Measurements from ENCODE around the gene AIFM3.
"Not testable (repeated sequence)": the region's sequence is repeated elsewhere in the genome, so short reads cannot be mapped to it uniquely, and the experiment has no call there.

The AIFM3 gene

GRCh38 chr22:20966883-20967696, at the start of gene AIFM3:
AIFM3 (plus strand) TSS chr22:20967255; CDS start chr22:20967945, 690 bp downstream.
- no peak for DNase-seq (ENCODE audit: low spot score)

- DNase-seq (ENCODE audit: low spot score), result no peak
Measured at GRCh38 chr22:20918663-20919218, 48.3 kb upstream of the AIFM3 start.

- no peak for DNase-seq (ENCODE audit: low spot score)
Measured at GRCh38 chr22:20919718-20920117, 47.3 kb upstream of the AIFM3 start.

DNA sequence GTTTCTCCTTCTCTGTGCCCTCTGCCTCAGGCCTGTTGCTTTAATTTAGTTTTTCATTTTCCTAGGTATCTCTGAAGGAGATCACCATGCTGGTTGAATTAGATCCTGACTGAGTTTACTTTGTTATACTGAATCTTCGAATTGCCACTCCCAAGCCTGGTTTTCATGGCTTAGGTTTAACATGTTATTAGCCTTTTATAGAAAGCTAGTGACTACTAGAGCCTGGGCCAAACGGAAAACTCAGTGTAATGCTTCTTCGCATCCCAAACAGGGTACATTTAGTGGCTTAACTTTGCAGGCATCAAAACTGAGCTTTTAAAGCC, 46.2 kb upstream of the AIFM3 start:
- DNase-seq (ENCODE audit: low spot score), result no peak

GRCh38 chr22:20922141-20922751, 44.8 kb upstream of the AIFM3 start:
- no peak for DNase-seq (ENCODE audit: low spot score)

DNA sequence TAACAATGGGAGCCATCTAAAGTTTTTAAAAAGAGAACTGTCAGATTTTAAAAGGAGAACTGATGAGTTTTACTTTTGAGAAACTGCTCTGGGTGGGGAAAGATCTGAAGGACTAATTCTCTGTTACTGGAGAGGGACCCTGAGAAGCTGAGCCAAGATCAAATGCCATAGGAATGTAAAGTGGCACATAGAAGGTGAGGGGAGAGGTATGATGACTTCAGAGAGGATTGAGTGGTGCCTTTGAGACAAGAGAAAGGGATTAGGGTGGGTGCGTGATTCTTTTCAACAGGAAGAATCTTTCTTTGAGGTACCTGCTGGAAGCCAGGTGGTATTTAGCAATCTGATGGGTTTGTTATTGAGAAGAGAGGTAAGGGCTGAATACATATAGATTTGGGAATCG, 40.8 kb upstream of the AIFM3 start:
- no peak for DNase-seq (ENCODE audit: low spot score)

GRCh38 chr22:20927940-20928572, 39.0 kb upstream of the AIFM3 start:
- no peak for DNase-seq (ENCODE audit: low spot score)

DNA sequence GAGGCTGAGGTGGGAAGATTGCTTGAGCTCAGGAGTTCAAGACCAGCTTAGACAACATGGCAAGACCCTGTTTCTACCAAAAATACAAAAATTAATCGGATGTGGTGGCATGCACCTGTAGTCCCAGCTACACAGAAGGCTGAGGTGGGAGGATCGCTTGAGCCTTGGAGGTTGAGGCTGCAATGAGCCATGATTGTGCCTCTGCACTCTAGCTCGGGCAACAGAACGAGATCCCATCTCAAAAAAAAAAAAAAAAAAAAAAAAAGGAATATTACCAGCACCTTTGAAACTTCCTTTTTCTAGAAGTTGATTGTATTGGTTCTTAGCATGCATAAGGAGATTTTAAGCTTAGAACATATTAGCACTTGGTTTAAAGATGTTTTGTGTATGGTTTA, 38.5 kb upstream of the AIFM3 start:
- no peak for DNase-seq (ENCODE audit: low spot score)

GRCh38 chr22:20930004-20930403, 37.1 kb upstream of the AIFM3 start:
- no peak for DNase-seq (ENCODE audit: low spot score)

DNA sequence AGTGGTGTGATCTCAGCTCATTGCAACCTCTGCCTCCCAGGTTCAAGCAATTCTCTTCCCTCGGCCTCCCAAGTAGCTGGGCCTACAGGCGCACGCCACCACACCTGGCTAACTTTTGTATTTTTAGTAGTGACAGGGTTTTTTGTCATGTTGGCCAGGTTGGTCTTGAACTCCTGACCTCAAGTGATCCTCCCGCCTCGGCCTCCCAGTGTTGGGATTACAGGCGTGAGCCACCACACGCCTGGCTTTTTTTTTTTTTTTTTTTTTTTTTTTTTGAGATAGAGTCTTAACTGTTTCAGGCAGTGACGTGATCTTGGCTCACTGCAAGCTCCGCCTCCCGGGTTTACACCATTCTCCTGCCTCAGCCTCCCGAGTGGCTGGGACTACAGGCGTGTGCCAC, 36.6 kb upstream of the AIFM3 start:
- not testable (repeated sequence) for DNase-seq (ENCODE audit: low spot score)

DNA sequence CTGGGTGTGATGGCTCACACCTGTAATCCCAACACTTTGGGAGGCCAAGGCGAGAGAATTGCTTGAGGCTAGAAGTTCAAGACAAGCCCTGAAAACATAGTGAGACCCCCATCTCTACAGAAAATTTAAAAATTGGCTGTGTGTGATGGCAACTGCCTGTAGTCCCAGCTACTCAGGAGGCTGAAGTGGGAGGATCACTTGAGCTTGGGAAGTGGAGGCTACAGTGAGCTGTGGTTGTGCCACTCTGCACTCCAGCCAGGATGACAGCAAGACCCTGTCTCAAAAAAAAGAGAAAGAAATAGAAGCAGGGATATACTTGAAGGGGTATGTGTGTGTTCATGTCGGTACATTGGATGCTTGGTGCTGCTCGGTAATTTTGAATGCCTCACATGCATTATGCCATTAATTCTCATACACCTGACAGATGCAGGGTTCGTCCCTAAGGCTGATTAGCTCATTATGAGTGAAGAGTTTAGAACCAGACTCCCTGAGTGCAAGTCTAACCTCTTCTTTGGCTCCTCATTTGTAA, 35.9 kb upstream of the AIFM3 start:
- DNase-seq (ENCODE audit: low spot score), result no peak

DNA sequence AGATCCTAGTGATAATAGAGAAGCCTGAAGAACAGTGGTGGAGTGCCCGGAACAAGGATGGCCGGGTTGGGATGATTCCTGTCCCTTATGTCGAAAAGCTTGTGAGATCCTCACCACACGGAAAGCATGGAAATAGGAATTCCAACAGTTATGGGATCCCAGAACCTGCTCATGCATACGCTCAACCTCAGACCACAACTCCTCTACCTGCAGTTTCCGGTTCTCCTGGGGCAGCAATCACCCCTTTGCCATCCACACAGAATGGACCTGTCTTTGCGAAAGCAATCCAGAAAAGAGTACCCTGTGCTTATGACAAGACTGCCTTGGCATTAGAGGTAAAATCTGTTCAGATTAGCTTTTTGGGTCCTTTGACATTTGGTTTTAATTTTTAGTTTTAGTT, 33.1 kb upstream of the AIFM3 start:
- no peak for DNase-seq (ENCODE audit: low spot score)

DNA sequence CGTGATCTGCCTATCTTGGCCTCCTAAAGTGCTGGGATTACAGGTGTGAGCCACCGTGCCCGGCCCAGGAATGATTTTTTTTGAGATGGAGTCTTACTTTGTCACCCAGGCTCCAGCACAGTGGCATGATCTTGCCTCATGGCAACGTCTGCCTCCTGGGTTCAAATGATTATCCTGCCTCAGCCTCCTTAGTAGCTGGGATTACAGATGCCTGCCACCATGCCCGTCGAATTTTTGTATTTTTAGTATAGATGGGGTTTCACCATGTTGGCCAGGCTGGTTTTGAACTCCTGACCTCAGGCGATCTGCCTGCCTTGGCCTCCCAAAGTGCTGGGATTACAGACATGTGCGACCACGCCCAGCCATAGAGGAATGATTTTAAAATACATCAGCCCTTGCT, 32.0 kb upstream of the AIFM3 start:
- not testable (repeated sequence) for DNase-seq (ENCODE audit: low spot score)

DNA sequence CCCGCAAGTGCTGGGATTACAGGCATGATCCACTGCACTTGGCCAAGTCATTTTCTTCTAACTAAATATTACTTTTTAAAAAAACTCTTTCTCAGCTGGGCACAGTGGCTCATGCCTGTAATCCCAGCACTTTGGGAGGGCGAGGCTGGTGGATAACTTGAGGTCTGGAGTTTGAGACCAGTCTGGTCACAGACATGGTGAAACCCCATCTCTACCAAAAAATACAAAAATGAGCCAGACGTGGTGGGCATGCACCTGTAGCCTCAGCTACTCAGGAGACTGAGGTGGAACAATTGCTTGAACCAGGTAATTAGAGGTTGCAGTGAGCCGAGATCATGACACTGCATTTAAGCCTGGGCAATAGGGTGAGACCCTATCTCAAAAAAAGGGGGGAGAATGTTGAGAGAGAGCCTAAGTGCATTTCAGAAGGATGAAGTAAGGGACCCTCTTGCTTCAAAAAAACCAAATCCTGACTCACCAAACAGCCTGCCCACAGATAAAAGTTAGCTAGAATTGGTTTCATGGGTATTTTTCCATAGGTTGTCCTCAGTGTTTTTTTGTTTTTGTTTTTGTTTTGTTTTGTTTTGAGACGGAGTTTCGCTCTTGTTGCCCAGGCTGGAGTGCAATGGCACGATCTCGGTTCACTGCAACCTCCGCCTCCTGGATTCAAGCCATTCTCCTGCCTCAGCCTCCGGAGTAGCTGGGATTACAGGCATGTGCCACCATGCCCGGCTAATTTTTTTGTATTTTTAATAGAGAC, 31.1 kb upstream of the AIFM3 start:
- DNase-seq (ENCODE audit: low spot score), result not testable (repeated sequence)

GRCh38 chr22:20937031-20937793, 29.8 kb upstream of the AIFM3 start:
- DNase-seq (ENCODE audit: low spot score), result no peak

- DNase-seq (ENCODE audit: low spot score), result no peak
Measured at GRCh38 chr22:20937794-20938671, 29.0 kb upstream of the AIFM3 start.

GRCh38 chr22:20939457-20940185, 27.4 kb upstream of the AIFM3 start:
- DNase-seq (ENCODE audit: low spot score), result not testable (repeated sequence)

DNA sequence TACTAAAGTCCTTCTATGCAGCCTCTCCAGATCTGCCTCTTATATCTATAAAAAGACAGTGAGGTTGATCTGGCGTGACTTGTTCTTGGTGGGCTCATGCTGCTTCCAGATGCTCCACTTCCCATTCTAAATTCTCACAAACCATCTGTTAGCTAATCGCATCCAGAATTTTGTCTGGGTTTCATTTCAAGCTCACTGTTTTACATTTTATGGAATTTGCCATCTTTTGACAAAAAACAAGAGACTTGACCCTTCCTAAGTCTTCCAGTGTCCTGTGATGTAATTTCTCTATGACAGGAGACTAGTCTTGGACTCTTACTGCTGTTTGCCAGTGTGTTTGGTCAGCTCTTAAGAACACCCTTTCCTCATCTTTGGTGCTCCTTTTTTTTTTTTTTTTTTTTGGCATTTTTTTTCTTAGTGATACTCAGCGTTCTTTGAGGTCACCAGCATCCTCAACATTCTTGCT, 26.8 kb upstream of the AIFM3 start:
- no peak for DNase-seq (ENCODE audit: low spot score)

DNA sequence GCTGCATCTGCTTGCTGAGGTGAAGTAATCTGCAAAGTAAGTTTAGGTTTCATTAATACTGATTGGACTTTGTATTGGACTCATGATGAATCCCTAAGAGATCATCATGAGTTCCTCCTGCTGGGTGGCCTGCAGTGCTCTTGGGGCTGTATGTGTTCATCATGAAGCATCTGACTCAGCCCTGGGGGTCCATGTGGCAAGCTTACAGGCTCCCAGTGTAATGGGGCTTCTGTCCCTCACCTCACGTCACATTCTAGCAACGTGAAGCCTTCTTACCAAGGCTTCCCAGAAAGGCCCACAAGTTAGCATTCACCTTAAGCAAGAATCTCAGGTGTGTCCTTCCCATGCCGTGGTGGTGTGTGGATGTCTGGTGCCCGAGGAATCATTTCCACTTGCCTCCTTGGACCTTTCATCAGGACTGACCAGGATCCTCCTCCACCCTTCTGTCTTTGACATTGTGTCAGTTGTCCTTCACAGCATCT, 26.1 kb upstream of the AIFM3 start:
- DNase-seq (ENCODE audit: low spot score), result no peak

All from ecto neural progenitor cell (in vitro differentiated cells).